ENCODE data around the gene NR3C2. TPM values are rescaled to one million over a fixed set of nuclear protein-coding genes. Genes with fewer than 3 reads are reported as not detected.

Gene NR3C2
- total and polyA plus RNA-seq, 8 donors, result 2.0 to 36.4 (median 16.9) TPM

- H3K9me3 ChIP-seq, result no peaks in the 10 kb centered on the region
- no peak overlapping the region for H3K27ac ChIP-seq
- no peak for TF ChIP-seq POLR2AphosphoS5 (IDR thresholded peaks at IDR 0.05)
- TF ChIP-seq EP300 (IDR thresholded peaks at IDR 0.05), result no peak
- TF ChIP-seq CTCF (IDR thresholded peaks at IDR 0.05), result no peak
- no peak for TF ChIP-seq POLR2A (IDR thresholded peaks at IDR 0.05)
- peaks cover 0 to 5% (median 2%) of the 10 kb centered on the region in 4 donors for H3K4me1 ChIP-seq
- no peak overlapping the region for H3K4me3 ChIP-seq
- no peaks in the 10 kb centered on the region for H3K36me3 ChIP-seq
- WGBS, 5 donors, result 49 to 76% (median 66%) methylated on average over 4 of the region's 4 CpGs
- intact Hi-C loops (cut with DNase I; ENCODE audit: low total_unique reads), result no loop called here
- no peaks in the 10 kb centered on the region for H3K27me3 ChIP-seq
- DNase-seq, result no peak
These were observed 180.4 kb downstream of the NR3C2 start for GRCh38 chr4:148261848-148262247.

GRCh38 chr4:148259841-148260240 lies 182.4 kb downstream of the NR3C2 start:
- WGBS, 5 donors, result 95 to 99% (median 97%) methylated on average over 3 of the region's 3 CpGs
- Histone ChIP-seq H3K27me3 (no peaks in the 10 kb centered on the region), H3K4me3 (no peak overlapping the region), H3K9me3 (no peaks in the 10 kb centered on the region), H3K36me3 (no peaks in the 10 kb centered on the region), H3K4me1 (peaks cover 0 to 5% (median 2%) of the 10 kb centered on the region in 4 donors), H3K27ac (no peak overlapping the region)
- DNase-seq, result no peak
- TF ChIP-seq EP300 (IDR thresholded peaks at IDR 0.05) (no peak), POLR2AphosphoS5 (IDR thresholded peaks at IDR 0.05) (no peak), CTCF (IDR thresholded peaks at IDR 0.05) (no peak)
- intact Hi-C loops (cut with DNase I; ENCODE audit: low total_unique reads), result no loop called here

- H3K4me1 ChIP-seq, result peaks cover 0 to 14% (median 6%) of the 10 kb centered on the region in 4 donors
- intact Hi-C loops (cut with DNase I; ENCODE audit: low total_unique reads), result no loop called here
- no peak overlapping the region for H3K4me3 ChIP-seq
- H3K27me3 ChIP-seq, result no peaks in the 10 kb centered on the region
- 89 to 95% (median 91%) methylated on average over 7 of the region's 7 CpGs for WGBS, 5 donors
- H3K27ac ChIP-seq, result no peak overlapping the region
- no peak for TF ChIP-seq POLR2A (IDR thresholded peaks at IDR 0.05)
- no peak for TF ChIP-seq CTCF (IDR thresholded peaks at IDR 0.05)
- TF ChIP-seq POLR2AphosphoS5 (IDR thresholded peaks at IDR 0.05), result no peak
- no peak for TF ChIP-seq EP300 (IDR thresholded peaks at IDR 0.05)
- no peak for DNase-seq
- H3K36me3 ChIP-seq, result no peaks in the 10 kb centered on the region
- no peaks in the 10 kb centered on the region for H3K9me3 ChIP-seq
These were observed 183.7 kb downstream of the NR3C2 start for GRCh38 chr4:148258535-148258934.

- Histone ChIP-seq H3K4me3 (no peak overlapping the region), H3K9me3 (no peaks in the 10 kb centered on the region), H3K36me3 (no peaks in the 10 kb centered on the region), H3K27ac (no peak overlapping the region), H3K4me1 (peaks cover 0 to 14% (median 7%) of the 10 kb centered on the region in 4 donors), H3K27me3 (no peaks in the 10 kb centered on the region)
- no peak for DNase-seq
- 74 to 89% (median 83%) methylated on average over 1 of the region's 1 CpG for WGBS, 5 donors
- intact Hi-C loops (cut with DNase I; ENCODE audit: low total_unique reads), result no loop called here
- TF ChIP-seq POLR2A (IDR thresholded peaks at IDR 0.05), result no peak
- no peak for TF ChIP-seq POLR2AphosphoS5 (IDR thresholded peaks at IDR 0.05)
- TF ChIP-seq EP300 (IDR thresholded peaks at IDR 0.05), result no peak
- no peak for TF ChIP-seq CTCF (IDR thresholded peaks at IDR 0.05)
These were observed 186.9 kb downstream of the NR3C2 start for GRCh38 chr4:148255344-148255720.

Data from stomach (tissue), 9 donors.